Coronary artery (tissue), 2 donors: ENCODE measurements around the gene EMP1.

Experiments
- DNase-seq: peaks from one replicate; pipeline ENCODE4 v3.0.0-alpha.2; 2017; ENCODE audit warnings: low spot score
- H3K27ac ChIP-seq, 2 donors: fragments of 200-600 bp; sonication (generic); one replicate each; pipeline ENCODE4 v1.5.1; 2016 to 2019
- H3K4me3 ChIP-seq: fragments of 200-600 bp; sonication (generic); 2 replicates; pipeline ENCODE4 v1.5.1; 2016; ENCODE audit warnings: mild to moderate bottlenecking, moderate library complexity
- TF ChIP-seq, protein P1 (sequence below): fragments of 200-600 bp; sonication (generic); IDR thresholded peaks from one replicate; pipeline ENCODE4 v1.5.1; 2019; ENCODE audit warnings: antibody characterized with exemption

The EMP1 gene

DNA sequence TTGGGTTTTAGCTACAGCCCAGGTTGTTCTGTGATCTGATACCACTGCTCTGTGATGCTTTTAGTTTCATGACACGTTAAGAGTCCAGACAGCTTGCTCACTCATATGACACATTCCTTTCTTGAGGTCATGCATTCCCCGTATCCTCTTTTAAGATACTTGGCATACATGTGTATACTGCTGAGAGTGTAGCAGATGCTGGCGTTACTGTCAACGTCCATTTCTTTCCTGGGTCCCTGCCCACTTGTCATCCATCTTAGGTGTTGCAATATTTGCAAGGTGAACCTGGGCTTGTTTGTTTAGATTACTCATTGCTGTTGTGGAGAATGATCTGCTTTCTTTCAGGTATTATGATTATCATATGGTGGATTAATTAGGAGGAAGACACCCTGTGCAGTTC is 9.1 kb upstream of the EMP1 start:
- TF ChIP-seq, protein P1, sequence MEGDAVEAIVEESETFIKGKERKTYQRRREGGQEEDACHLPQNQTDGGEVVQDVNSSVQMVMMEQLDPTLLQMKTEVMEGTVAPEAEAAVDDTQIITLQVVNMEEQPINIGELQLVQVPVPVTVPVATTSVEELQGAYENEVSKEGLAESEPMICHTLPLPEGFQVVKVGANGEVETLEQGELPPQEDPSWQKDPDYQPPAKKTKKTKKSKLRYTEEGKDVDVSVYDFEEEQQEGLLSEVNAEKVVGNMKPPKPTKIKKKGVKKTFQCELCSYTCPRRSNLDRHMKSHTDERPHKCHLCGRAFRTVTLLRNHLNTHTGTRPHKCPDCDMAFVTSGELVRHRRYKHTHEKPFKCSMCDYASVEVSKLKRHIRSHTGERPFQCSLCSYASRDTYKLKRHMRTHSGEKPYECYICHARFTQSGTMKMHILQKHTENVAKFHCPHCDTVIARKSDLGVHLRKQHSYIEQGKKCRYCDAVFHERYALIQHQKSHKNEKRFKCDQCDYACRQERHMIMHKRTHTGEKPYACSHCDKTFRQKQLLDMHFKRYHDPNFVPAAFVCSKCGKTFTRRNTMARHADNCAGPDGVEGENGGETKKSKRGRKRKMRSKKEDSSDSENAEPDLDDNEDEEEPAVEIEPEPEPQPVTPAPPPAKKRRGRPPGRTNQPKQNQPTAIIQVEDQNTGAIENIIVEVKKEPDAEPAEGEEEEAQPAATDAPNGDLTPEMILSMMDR: no peak
- peak; percentile 26 for DNase-seq
- Histone ChIP-seq H3K27ac (no peak overlapping the region), H3K4me3 (no peak overlapping the region)

GRCh38 chr12:13189264-13189663 is 7.3 kb upstream of the EMP1 start:
- DNase-seq: no peak
- no peak overlapping the region for H3K27ac ChIP-seq
- TF ChIP-seq, protein P1: no peak
- no peak overlapping the region for H3K4me3 ChIP-seq

GRCh38 chr12:13190275-13190674 is 6.3 kb upstream of the EMP1 start:
- TF ChIP-seq, protein P1: no peak
- H3K4me3 ChIP-seq: no peak overlapping the region
- DNase-seq: no peak
- H3K27ac ChIP-seq: no peak overlapping the region

DNA sequence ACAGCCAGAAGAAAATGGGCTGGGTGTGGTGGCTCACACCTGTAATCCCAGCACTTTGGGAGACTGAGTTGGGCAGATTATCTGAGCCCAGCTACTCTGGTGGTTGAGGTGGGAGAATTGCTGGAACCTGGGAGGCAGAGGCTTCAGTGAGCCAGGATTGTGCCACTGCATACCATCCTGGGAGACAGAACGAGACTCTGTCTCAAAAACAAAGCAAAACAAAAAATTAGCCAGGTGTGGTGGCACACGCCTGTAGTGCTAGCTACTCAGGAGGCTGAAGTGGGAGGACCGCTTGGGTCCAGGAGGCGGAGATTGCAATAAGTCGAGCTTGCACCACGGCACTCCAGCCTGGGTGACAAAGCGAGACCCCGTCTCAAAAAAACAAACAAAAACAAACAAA is 3.8 kb upstream of the EMP1 start:
- no peak overlapping the region for H3K27ac ChIP-seq

DNA sequence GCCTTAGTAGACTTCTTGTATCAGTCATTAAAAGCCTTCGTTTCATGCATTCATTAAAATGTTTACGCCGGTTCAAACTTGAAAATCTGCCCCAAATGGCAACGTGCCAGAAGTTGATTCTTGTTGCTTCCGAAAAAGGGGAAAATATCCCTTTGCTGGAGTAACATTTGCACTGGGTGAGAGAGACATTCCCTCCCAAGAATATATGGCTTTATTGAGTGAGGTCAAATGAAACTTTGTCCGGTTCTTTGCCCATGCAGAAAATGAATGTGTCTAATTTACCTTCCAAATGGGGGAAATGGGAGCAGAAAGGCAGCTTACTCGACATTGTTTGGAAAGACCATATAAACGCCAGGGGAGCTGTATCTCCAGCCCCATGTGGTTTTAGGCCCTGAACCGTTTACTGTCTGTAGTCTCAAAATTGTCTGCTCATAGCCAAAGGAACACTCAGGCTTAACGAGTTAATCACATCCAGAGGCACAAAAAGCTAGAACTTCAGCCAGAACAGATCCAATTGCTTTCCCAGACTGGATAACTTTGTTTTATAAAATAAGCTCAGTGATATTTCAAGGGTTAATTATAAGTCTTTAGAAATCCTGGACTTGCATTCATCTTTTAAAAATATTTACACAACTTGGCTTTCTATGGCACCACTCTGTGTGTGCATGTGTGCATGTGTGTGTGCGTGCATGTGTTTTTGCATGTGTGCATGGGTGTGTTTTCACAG is 2.9 kb upstream of the EMP1 start:
- TF ChIP-seq, protein P1: no peak
- H3K4me3 ChIP-seq: no peak overlapping the region
- peak overlapping the region in 1 of 2 donors; percentile 56 for H3K27ac ChIP-seq
- DNase-seq: no peak

More for the DNA sequence above, 3.8 kb upstream of the EMP1 start:
- DNase-seq: peak; percentile 50
- H3K4me3 ChIP-seq: no peak overlapping the region
- TF ChIP-seq, protein P1: no peak

GRCh38 chr12:13194401-13195110 is 2.0 kb upstream of the EMP1 start:
- H3K27ac ChIP-seq: peak overlapping the region in 1 of 2 donors; percentile 56
- TF ChIP-seq, protein P1: no peak
- DNase-seq: no peak
- no peak overlapping the region for H3K4me3 ChIP-seq

GRCh38 chr12:13195250-13195649 is 1.3 kb upstream of the EMP1 start:
- DNase-seq: no peak
- TF ChIP-seq, protein P1: no peak
- Histone ChIP-seq H3K27ac (peak overlapping the region; percentile 78 to 79), H3K4me3 (no peak overlapping the region)
